Spleen (tissue), 11 donors: ENCODE data around the gene MAIP1. TPM values are rescaled to one million over a fixed set of nuclear protein-coding genes. Genes with fewer than 3 reads are reported as not detected.

Source experiments
- DNase-seq: peaks from one replicate; pipeline ENCODE4 v3.0.0-alpha.2; 2020
- H3K27ac ChIP-seq, 8 donors: fragments of 200-600 bp; sonication (generic) in 7 of 8; 1 replicate in 4 of 8; 2 replicates in 4 of 8; pipeline versions ENCODE4 v1.5.0 to v1.8.0; 2016 to 2021; ENCODE audit warnings: inconsistent platforms in 4 of 8, mild to moderate bottlenecking in 4 of 8, moderate library complexity in 1 of 8
- H3K27me3 ChIP-seq, 7 donors: fragments of 200-600 bp; sonication (generic) in 6 of 7; replicated peaks in 1 of 7; 1 replicate in 4 of 7; 2 replicates in 3 of 7; pipeline versions ENCODE4 v1.5.0 to v1.8.0; 2016 to 2021; ENCODE audit warnings: inconsistent platforms in 3 of 7, mild to moderate bottlenecking in 1 of 7
- H3K36me3 ChIP-seq, 6 donors: fragments of 200-600 bp; sonication (generic) in 5 of 6; 1 replicate in 4 of 6; 2 replicates in 2 of 6; pipeline versions ENCODE4 v1.5.0 to v1.8.0; 2016 to 2021; ENCODE audit warnings: inconsistent platforms in 2 of 6
- H3K4me1 ChIP-seq, 6 donors: fragments of 200-600 bp; sonication (generic) in 5 of 6; 1 replicate in 3 of 6; 2 replicates in 3 of 6; pipeline versions ENCODE4 v1.5.0 to v1.8.0; 2016 to 2021; ENCODE audit warnings: inconsistent platforms in 3 of 6
- H3K4me3 ChIP-seq, 8 donors: fragments of 200-600 bp; sonication (generic) in 7 of 8; 1 replicate in 4 of 8; 2 replicates in 4 of 8; pipeline versions ENCODE4 v1.5.0 to v1.8.0; 2016 to 2021; ENCODE audit warnings: inconsistent platforms in 4 of 8, mild to moderate bottlenecking in 4 of 8, moderate library complexity in 2 of 8
- H3K9me3 ChIP-seq, 8 donors: fragments of 200-600 bp; sonication (generic) in 7 of 8; 1 replicate in 4 of 8; 2 replicates in 4 of 8; pipeline versions ENCODE4 v1.5.0 to v1.8.0; 2016 to 2021; ENCODE audit warnings: inconsistent platforms in 4 of 8
- POLR2A ChIP-seq, 3 donors: fragments of 450-650 bp; IDR thresholded peaks; one replicate each; pipeline ENCODE4 v1.5.1; 2017; ENCODE audit warnings: antibody characterized with exemption in 3 of 3, mild to moderate bottlenecking in 1 of 3
- POLR2AphosphoS5 ChIP-seq, 3 donors: sonication (generic); formaldehyde crosslinking; IDR thresholded peaks; one replicate each; pipeline ENCODE4 v1.5.1; 2017; ENCODE audit warnings: antibody characterized with exemption in 3 of 3
- WGBS, 5 donors: extraction: QIAGEN DNeasy Blood & Tissue Kit in 3 of 5; methylation state at CpG; one replicate each; pipeline versions ENCODE4 v1.1.5 to v1.1.7; 2013 to 2018; 5-methylcytosine and 5-hydroxymethylcytosine counted together
- intact Hi-C: fragments of 100-400 bp; cut with DNase I; formaldehyde crosslinking; loops from one replicate; pipeline ENCODE4 v1.15.0; 2023; ENCODE audit warnings: low total_unique reads
- polyA plus RNA-seq, 3 donors: library from polyadenylated mRNA; stranded (reverse); fragments of 200-250 nt; gene quantifications; one replicate each; pipeline ENCODE4 v1.2.1, GENCODE V29; 2013
- total RNA-seq, 7 donors: library from RNA; depleted of rRNA in 3 of 7; stranded (reverse); fragments of >200 nt in 3 of 7; fragmentation: NEBNext Ultra II Directional in 4 of 7; extraction: Animal tissue kit (Norgen Biotek cat#: 25700) in 4 of 7; gene quantifications; one replicate each; pipeline versions ENCODE4 v1.1.0 to v1.2.1, GENCODE V29; 2016 to 2021
- TF ChIP-seq, protein P1 (sequence below), 11 experiments: fragments of 200-600 bp in 7 of 11; fragments of 450-650 bp in 4 of 11; sonication (generic) in 4 of 11; IDR thresholded peaks in 8 of 11; conservative IDR thresholded peaks in 3 of 11; 1 replicate in 7 of 11; 2 replicates in 4 of 11; pipeline versions ENCODE4 v1.4.0 to v1.8.0; 2016 to 2021; ENCODE audit warnings: antibody characterized with exemption in 11 of 11, inconsistent platforms in 4 of 11, mild to moderate bottlenecking in 1 of 11
- donor health status: healthy with polysubstance abuse.
- donor health status: DM: no; HTN: no; CAD: no; lungs with moderate emphysema.
- donor health status: DM: no; HTN: no; CAD: no.
- donor health status: Bipolar disorder and iron deficiency.
- donor health status: healthy.
- donor health status: DM: no; HTN: no; CAD: no.
- donor health status: DM: yes; HTN: yes; CAD: no.

The MAIP1 gene
- total and polyA plus RNA-seq, 10 donors: 8.1 to 24.8 (median 12.0) TPM

DNA sequence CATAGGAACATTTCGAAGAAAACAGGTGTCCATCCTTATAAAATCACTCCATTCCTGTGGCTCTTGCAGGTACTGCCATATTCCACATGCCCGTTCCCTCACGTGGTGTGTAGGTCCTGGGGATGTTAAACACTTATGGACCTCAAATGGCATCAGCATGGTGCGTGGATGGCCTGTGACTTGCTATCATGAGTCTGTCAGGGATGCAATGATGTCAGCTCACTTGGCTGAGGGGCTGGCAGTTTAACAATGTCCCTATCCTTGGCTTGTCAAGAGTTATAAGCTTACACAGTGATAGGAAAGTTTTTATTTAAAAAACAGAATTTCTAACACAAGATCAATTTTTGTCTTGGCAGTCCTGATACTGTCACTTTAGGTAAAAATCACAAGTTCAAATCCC lies 28.8 kb downstream of the MAIP1 start:
- intact Hi-C loops: loop anchor here (10.0 kb wide), 1 partner anchor 321 kb away; the partner anchor contains the start of gene SPATS2L
- H3K27ac ChIP-seq: no peak overlapping the region
- no peaks in the 10 kb centered on the region for H3K36me3 ChIP-seq
- H3K4me1 ChIP-seq: peaks cover 0 to 19% (median 8%) of the 10 kb centered on the region in 6 donors
- H3K9me3 ChIP-seq: no peaks in the 10 kb centered on the region
- H3K4me3 ChIP-seq: no peak overlapping the region
- TF ChIP-seq POLR2A (IDR thresholded peaks at IDR 0.05) (no peak), POLR2AphosphoS5 (IDR thresholded peaks at IDR 0.05) (no peak)
- TF ChIP-seq, protein P1, sequence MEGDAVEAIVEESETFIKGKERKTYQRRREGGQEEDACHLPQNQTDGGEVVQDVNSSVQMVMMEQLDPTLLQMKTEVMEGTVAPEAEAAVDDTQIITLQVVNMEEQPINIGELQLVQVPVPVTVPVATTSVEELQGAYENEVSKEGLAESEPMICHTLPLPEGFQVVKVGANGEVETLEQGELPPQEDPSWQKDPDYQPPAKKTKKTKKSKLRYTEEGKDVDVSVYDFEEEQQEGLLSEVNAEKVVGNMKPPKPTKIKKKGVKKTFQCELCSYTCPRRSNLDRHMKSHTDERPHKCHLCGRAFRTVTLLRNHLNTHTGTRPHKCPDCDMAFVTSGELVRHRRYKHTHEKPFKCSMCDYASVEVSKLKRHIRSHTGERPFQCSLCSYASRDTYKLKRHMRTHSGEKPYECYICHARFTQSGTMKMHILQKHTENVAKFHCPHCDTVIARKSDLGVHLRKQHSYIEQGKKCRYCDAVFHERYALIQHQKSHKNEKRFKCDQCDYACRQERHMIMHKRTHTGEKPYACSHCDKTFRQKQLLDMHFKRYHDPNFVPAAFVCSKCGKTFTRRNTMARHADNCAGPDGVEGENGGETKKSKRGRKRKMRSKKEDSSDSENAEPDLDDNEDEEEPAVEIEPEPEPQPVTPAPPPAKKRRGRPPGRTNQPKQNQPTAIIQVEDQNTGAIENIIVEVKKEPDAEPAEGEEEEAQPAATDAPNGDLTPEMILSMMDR (IDR thresholded peaks at IDR 0.05 in 8 of 11, conservative IDR thresholded peaks at IDR 0.05 in 3 of 11): no peak
- H3K27me3 ChIP-seq: no peaks in the 10 kb centered on the region
- 68 to 98% (median 82%) methylated on average over 4 of the region's 4 CpGs for WGBS, 5 donors
- DNase-seq: no peak

DNA sequence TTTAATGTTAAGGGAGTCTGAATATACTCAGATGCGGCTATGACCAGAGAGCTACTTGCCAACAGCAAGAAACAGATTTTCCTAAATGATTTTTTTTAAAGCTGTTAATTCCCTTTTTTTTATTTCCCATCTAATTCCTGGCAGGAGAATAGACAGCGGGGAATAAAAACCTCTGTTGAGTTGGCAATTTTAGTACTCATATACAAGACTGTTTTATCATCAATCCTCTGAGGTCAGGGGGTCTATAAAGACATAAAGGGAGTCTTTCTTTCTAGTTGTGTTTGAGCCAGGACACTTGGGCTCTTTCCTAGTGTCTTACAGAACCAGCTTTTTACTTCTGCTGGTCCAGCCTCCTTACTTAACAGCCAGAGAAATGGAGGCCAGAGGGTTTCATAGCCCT lies 29.4 kb downstream of the MAIP1 start:
- 87 to 93% (median 88%) methylated on average over 2 of the region's 2 CpGs for WGBS, 5 donors
- intact Hi-C loops: loop anchor here (10.0 kb wide), 1 partner anchor 320 kb away; the partner anchor contains the start of gene SPATS2L
- peaks cover 0 to 14% (median 4%) of the 10 kb centered on the region in 6 donors for H3K4me1 ChIP-seq
- DNase-seq: no peak
- H3K27ac ChIP-seq: no peak overlapping the region
- no peaks in the 10 kb centered on the region for H3K27me3 ChIP-seq
- no peaks in the 10 kb centered on the region for H3K36me3 ChIP-seq
- no peaks in the 10 kb centered on the region for H3K9me3 ChIP-seq
- H3K4me3 ChIP-seq: no peak overlapping the region
- no peak for TF ChIP-seq POLR2A (IDR thresholded peaks at IDR 0.05)
- TF ChIP-seq, protein P1 (IDR thresholded peaks at IDR 0.05 in 8 of 11, conservative IDR thresholded peaks at IDR 0.05 in 3 of 11): no peak

DNA sequence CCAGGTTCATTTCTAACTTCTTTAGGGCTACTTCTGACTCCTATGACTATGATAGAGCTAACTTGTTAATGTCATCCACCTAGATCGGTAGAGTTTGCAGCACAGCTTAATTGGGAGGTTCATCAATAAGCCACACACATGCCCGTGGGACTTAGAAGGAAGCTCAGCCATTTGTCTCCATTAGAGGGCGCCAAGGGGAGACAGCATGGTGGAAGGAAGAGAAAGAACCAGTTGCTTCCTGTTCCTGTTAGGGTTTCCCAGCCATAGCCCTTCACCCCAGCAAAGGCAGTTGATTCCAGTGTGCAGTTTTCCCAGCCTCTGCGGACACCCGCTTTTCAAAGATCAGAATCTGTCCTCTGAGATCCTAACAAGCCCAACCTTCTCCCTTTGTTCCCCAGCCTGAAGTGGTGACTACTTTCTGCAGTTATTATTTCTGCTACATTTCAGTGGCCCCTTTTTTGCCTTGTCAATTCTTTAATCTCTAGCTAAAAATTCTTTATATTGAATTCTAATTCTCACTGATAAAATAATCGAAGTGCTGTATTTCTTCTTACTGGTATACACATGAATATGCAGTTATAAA lies 30.3 kb downstream of the MAIP1 start:
- 64 to 74% (median 71%) methylated on average over 6 of the region's 6 CpGs for WGBS, 5 donors

DNA sequence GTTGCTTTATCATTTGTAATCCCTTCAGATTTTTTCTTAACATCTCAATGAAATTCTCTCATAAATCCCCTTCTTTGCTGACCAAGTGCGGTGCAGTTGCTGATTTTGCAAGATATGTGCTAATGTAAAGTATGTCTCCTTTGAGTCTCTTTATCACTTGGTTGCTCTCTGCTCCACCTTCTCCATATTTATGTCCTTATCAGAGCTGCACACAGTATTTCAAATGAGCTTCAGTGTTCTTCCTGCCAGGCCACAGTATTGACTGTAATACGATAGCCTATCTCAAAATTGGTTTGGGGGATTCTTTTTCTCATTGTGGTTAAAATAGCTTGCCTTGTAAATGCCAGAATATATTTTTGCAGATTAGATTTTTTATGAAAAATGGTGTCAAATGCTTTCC lies 32.2 kb downstream of the MAIP1 start:
- no peak for TF ChIP-seq POLR2AphosphoS5 (IDR thresholded peaks at IDR 0.05)
- TF ChIP-seq, protein P1 (IDR thresholded peaks at IDR 0.05 in 8 of 11, conservative IDR thresholded peaks at IDR 0.05 in 3 of 11): no peak
- TF ChIP-seq POLR2A (IDR thresholded peaks at IDR 0.05): no peak
- intact Hi-C loops: loop anchor here (10.0 kb wide), 1 partner anchor 317 kb away; the partner anchor contains the start of gene SPATS2L
- DNase-seq: no peak
- H3K27me3 ChIP-seq: no peaks in the 10 kb centered on the region
- H3K36me3 ChIP-seq: no peaks in the 10 kb centered on the region
- peaks cover 0 to 8% (median 0%) of the 10 kb centered on the region in 6 donors for H3K4me1 ChIP-seq
- no peak overlapping the region for H3K4me3 ChIP-seq
- H3K27ac ChIP-seq: no peak overlapping the region
- H3K9me3 ChIP-seq: no peaks in the 10 kb centered on the region
- WGBS, 5 donors: 78 to 89% (median 87%) methylated on average over 2 of the region's 2 CpGs

More for the DNA sequence above, 30.3 kb downstream of the MAIP1 start:
- Histone ChIP-seq H3K27me3 (no peaks in the 10 kb centered on the region), H3K4me1 (peaks cover 0 to 8% (median 0%) of the 10 kb centered on the region in 6 donors), H3K9me3 (no peaks in the 10 kb centered on the region), H3K4me3 (no peak overlapping the region), H3K27ac (no peak overlapping the region), H3K36me3 (no peaks in the 10 kb centered on the region)
- no peak for DNase-seq
- intact Hi-C loops: loop anchor here (10.0 kb wide), 1 partner anchor 319 kb away; the partner anchor contains the start of gene SPATS2L
- TF ChIP-seq, protein P1 (IDR thresholded peaks at IDR 0.05 in 8 of 11, conservative IDR thresholded peaks at IDR 0.05 in 3 of 11): peak in 9 of 11 experiments; percentile 9 to 67 (median 46)
- no peak for TF ChIP-seq POLR2A (IDR thresholded peaks at IDR 0.05)
